Measurements from ENCODE around the gene SLC37A1.

DNA sequence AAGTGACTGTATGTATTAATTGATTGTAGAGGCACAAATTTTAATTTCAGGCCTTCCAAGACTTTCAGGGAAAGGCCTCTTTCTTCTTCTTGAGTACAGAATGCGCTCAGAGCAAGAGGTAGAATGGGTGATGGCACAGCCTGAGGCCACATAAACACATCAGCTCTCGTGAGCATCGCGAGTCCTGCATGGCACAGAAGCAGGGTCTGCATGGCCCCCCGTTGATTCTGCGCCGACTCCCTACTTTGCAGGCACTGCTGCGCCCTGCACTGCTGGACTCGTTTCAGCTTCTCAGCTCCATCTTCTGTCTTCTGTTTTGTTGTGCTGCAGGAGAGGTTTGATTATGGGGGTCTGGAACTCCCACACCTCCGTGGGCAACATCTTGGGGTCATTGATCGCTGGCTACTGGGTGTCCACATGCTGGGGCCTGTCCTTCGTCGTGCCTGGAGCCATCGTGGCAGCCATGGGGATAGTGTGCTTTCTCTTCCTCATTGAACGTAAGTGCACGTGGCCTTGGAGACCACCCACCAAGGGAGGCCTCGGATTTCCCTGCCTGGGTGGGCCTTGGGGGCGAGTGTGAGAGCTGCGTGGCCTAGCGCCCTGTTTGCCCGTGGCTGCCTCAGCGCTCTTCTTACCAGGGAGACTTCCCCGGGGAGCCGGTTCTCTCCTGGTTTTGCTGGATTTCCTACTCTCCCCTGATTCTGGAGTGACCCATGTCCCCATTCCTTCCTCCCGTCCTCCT is 29.6 kb downstream of the SLC37A1 start:
- TF ChIP-seq, protein P1, sequence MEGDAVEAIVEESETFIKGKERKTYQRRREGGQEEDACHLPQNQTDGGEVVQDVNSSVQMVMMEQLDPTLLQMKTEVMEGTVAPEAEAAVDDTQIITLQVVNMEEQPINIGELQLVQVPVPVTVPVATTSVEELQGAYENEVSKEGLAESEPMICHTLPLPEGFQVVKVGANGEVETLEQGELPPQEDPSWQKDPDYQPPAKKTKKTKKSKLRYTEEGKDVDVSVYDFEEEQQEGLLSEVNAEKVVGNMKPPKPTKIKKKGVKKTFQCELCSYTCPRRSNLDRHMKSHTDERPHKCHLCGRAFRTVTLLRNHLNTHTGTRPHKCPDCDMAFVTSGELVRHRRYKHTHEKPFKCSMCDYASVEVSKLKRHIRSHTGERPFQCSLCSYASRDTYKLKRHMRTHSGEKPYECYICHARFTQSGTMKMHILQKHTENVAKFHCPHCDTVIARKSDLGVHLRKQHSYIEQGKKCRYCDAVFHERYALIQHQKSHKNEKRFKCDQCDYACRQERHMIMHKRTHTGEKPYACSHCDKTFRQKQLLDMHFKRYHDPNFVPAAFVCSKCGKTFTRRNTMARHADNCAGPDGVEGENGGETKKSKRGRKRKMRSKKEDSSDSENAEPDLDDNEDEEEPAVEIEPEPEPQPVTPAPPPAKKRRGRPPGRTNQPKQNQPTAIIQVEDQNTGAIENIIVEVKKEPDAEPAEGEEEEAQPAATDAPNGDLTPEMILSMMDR (conservative IDR thresholded peaks at IDR 0.05; ENCODE audit: low read length) = no peak
- TF ChIP-seq EZH2phosphoT487 (IDR thresholded peaks at IDR 0.05; ENCODE audit: borderline replicate concordance) = no peak

Data from Loucy (cell line).